Upper lobe of left lung (tissue), 6 donors: ENCODE results near the gene IRGM. TPM values are rescaled to one million over a fixed set of nuclear protein-coding genes. Genes with fewer than 3 reads are reported as not detected.
"Not testable (repeated sequence)": the region's sequence is repeated elsewhere in the genome, so short reads cannot be mapped to it uniquely, and the experiment has no call there.

Experiments
- ATAC-seq, 2 donors: fragments of 200-7000 bp; cut with Tn5 transposase; one replicate each; pipeline ENCODE4 v1.9.1; 2022; ENCODE audit warnings: mild to moderate bottlenecking in 2 of 2, moderate library complexity in 2 of 2; ENCODE audit not compliant: low FRiP score in 2 of 2
- DNase-seq, 2 donors: peaks; one replicate each; pipeline ENCODE4 v3.0.0-alpha.2; 2019 to 2020
- H3K27ac ChIP-seq, 4 donors: fragments of 200-600 bp; sonication (generic); one replicate each; pipeline ENCODE4 v1.5.1; 2016 to 2019
- H3K27me3 ChIP-seq, 4 donors: fragments of 200-600 bp; sonication (generic); one replicate each; pipeline ENCODE4 v1.5.1; 2017 to 2019
- H3K36me3 ChIP-seq, 4 donors: fragments of 200-600 bp; sonication (generic); one replicate each; pipeline ENCODE4 v1.5.1; 2016 to 2019
- H3K4me1 ChIP-seq, 4 donors: fragments of 200-600 bp; sonication (generic); one replicate each; pipeline ENCODE4 v1.5.1; 2018 to 2019
- H3K4me3 ChIP-seq, 4 donors: fragments of 200-600 bp; sonication (generic); one replicate each; pipeline ENCODE4 v1.5.1; 2017 to 2019; ENCODE audit warnings: mild to moderate bottlenecking in 2 of 4, moderate library complexity in 1 of 4
- H3K9me3 ChIP-seq, 4 donors: fragments of 200-600 bp; sonication (generic); one replicate each; pipeline ENCODE4 v1.5.1; 2018 to 2019
- CTCF ChIP-seq, 6 experiments: fragments of 450-650 bp in 4 of 6; fragments of 200-600 bp in 2 of 6; sonication (generic) in 2 of 6; IDR thresholded peaks; one replicate each; pipeline ENCODE4 v1.5.1; 2016 to 2019; ENCODE audit warnings: antibody characterized with exemption in 6 of 6
- EP300 ChIP-seq, 4 donors: sonication (generic); formaldehyde crosslinking; IDR thresholded peaks; one replicate each; pipeline ENCODE4 v1.5.1; 2017; ENCODE audit warnings: antibody characterized with exemption in 4 of 4, control low read depth in 2 of 4
- POLR2A ChIP-seq, 4 donors: fragments of 450-650 bp; IDR thresholded peaks; one replicate each; pipeline ENCODE4 v1.5.1; 2016 to 2017; ENCODE audit warnings: antibody characterized with exemption in 4 of 4, mild to moderate bottlenecking in 2 of 4
- POLR2AphosphoS5 ChIP-seq, 2 donors: sonication (generic); formaldehyde crosslinking; IDR thresholded peaks; one replicate each; pipeline ENCODE4 v1.5.1; 2017; ENCODE audit warnings: antibody characterized with exemption in 2 of 2
- WGBS, 2 donors: methylation state at CpG; one replicate each; pipeline ENCODE4 v1.1.5; 2017 to 2018; 5-methylcytosine and 5-hydroxymethylcytosine counted together
- total RNA-seq, 6 donors: library from RNA; depleted of rRNA in 4 of 6; stranded (reverse); fragments of >200 nt in 4 of 6; gene quantifications; one replicate each; pipeline versions ENCODE4 v1.1.0 to v1.2.1, GENCODE V29; 2016 to 2021
- donor health status: DM: no; HTN: no; CAD: no; lungs with moderate emphysema.
- donor health status: DM: no; HTN: yes; CAD: no; lungs with severe emphysema.

Gene IRGM
- total RNA-seq, 6 donors from 2014 or later, result 0.17 to 7.5 (median 0.71) TPM; not detected in 1

- WGBS, 2 donors, result 92 to 99% methylated on average over 3 of the region's 3 CpGs
- no peak overlapping the region for H3K4me3 ChIP-seq
- no peaks in the 10 kb centered on the region for H3K4me1 ChIP-seq
- DNase-seq (no peak), ATAC-seq (no peak)
- peaks cover 0 to 11% (median 7%) of the 10 kb centered on the region in 4 donors for H3K9me3 ChIP-seq
- H3K27me3 ChIP-seq, result no peaks in the 10 kb centered on the region
- H3K36me3 ChIP-seq, result no peaks in the 10 kb centered on the region
- TF ChIP-seq POLR2A (IDR thresholded peaks at IDR 0.05) (no peak), EP300 (IDR thresholded peaks at IDR 0.05) (no peak), CTCF (IDR thresholded peaks at IDR 0.05) (no peak), POLR2AphosphoS5 (IDR thresholded peaks at IDR 0.05) (no peak)
- no peak overlapping the region for H3K27ac ChIP-seq
Observed at GRCh38 chr5:150836703-150837102, 9.6 kb upstream of the IRGM start.

GRCh38 chr5:150845185-150845859, 999 bp upstream of the IRGM start:
- H3K4me3 ChIP-seq, H3K9me3 ChIP-seq, H3K36me3 ChIP-seq, H3K27ac ChIP-seq, ATAC-seq, H3K27me3 ChIP-seq, H3K4me1 ChIP-seq: not testable (repeated sequence)
- WGBS, 2 donors, result 86 to 94% methylated on average over 17 to 28 of the region's 32 CpGs
- peak in 1 of 2 donors; percentile 71 for DNase-seq

- DNase-seq (peak in 1 of 2 donors; percentile 55), ATAC-seq (peak; percentile 86 to 92)
Observed at GRCh38 chr5:150846654-150847333, 473 bp downstream of the IRGM start.

GRCh38 chr5:150847334-150847695, 994 bp downstream of the IRGM start:
- DNase-seq, result no peak
- H3K4me3 ChIP-seq, result no peak overlapping the region
- H3K36me3 ChIP-seq, result no peaks in the 10 kb centered on the region
- H3K27me3 ChIP-seq, result no peaks in the 10 kb centered on the region
- 49 to 51% methylated on average over 5 of the region's 5 CpGs for WGBS, 2 donors
- ATAC-seq, result no peak
- H3K9me3 ChIP-seq, result no peaks in the 10 kb centered on the region
- H3K27ac ChIP-seq, result no peak overlapping the region
- peaks cover 0 to 9% (median 0%) of the 10 kb centered on the region in 4 donors for H3K4me1 ChIP-seq
- TF ChIP-seq POLR2A (IDR thresholded peaks at IDR 0.05), result no peak
- no peak for TF ChIP-seq CTCF (IDR thresholded peaks at IDR 0.05)
- TF ChIP-seq EP300 (IDR thresholded peaks at IDR 0.05), result no peak
- no peak for TF ChIP-seq POLR2AphosphoS5 (IDR thresholded peaks at IDR 0.05)

More at GRCh38 chr5:150846654-150847333, 473 bp downstream of the IRGM start:
- peak overlapping the region in 1 of 4 donors; percentile 13 for H3K27ac ChIP-seq
- 39 to 53% methylated on average over 22 of the region's 22 CpGs for WGBS, 2 donors
- TF ChIP-seq POLR2AphosphoS5 (IDR thresholded peaks at IDR 0.05) (no peak), CTCF (IDR thresholded peaks at IDR 0.05) (peak; percentile 32 to 82 (median 73))
- H3K36me3 ChIP-seq, result no peaks in the 10 kb centered on the region
- no peaks in the 10 kb centered on the region for H3K27me3 ChIP-seq
- H3K9me3 ChIP-seq, result no peaks in the 10 kb centered on the region
- H3K4me1 ChIP-seq, result peaks cover 0 to 9% (median 0%) of the 10 kb centered on the region in 4 donors
- H3K4me3 ChIP-seq, result peak overlapping the region in 2 of 4 donors; percentile 7 to 20

GRCh38 chr5:150848271-150848670, 1.9 kb downstream of the IRGM start:
- WGBS, 2 donors, result 74 to 78% methylated on average over 4 of the region's 4 CpGs
- H3K36me3 ChIP-seq, result no peaks in the 10 kb centered on the region
- H3K27ac ChIP-seq, result no peak overlapping the region
- ATAC-seq (no peak), DNase-seq (no peak)
- no peak overlapping the region for H3K4me3 ChIP-seq
- TF ChIP-seq POLR2AphosphoS5 (IDR thresholded peaks at IDR 0.05) (no peak), CTCF (IDR thresholded peaks at IDR 0.05) (no peak), EP300 (IDR thresholded peaks at IDR 0.05) (no peak), POLR2A (IDR thresholded peaks at IDR 0.05) (no peak)
- no peaks in the 10 kb centered on the region for H3K27me3 ChIP-seq
- H3K9me3 ChIP-seq, result no peaks in the 10 kb centered on the region
- H3K4me1 ChIP-seq, result peaks cover 0 to 9% (median 0%) of the 10 kb centered on the region in 4 donors
